ENCODE measurements around the gene INAFM2. TPM values are rescaled to one million over a fixed set of nuclear protein-coding genes. Genes with fewer than 3 reads are reported as not detected.
A peak's percentile ranks its signal among the peaks of the same experiment; 100 is the strongest.

Gene INAFM2
- total RNA-seq, 1 experiment from 2014 or later: 8.8 TPM

GRCh38 chr15:40357723-40358470 is 34.4 kb downstream of the INAFM2 start, which contains the start of gene DISP2 (continued):
- no peak for TF ChIP-seq ELF1 (IDR thresholded peaks at IDR 0.05; ENCODE audit: borderline replicate concordance, low read depth)
- no peak for TF ChIP-seq POLR2A (IDR thresholded peaks at IDR 0.05; ENCODE audit: borderline replicate concordance, extremely low read depth, insufficient read depth, insufficient read length)
- no peak for TF ChIP-seq SP1 (IDR thresholded peaks at IDR 0.05; ENCODE audit: low read depth)
- TF ChIP-seq YY1 (IDR thresholded peaks at IDR 0.05; ENCODE audit: extremely low read depth, insufficient replicate concordance, low read depth, low read length): no peak

- H4K20me1 ChIP-seq (ENCODE audit: insufficient read depth): no peaks in the 10 kb centered on the region
- CTCF ChIA-PET: interaction anchor here (5.2 kb wide), 1 partner anchor 15 kb away, joined by 22 read pairs; no protein-coding TSS in a partner anchor
- H3K4me3 ChIP-seq (replicated peaks in 1 of 2; ENCODE audit: low read depth in 1 of 2, low read length in 2 of 2): peak overlapping the region; percentile 65 to 67
- H3K27ac ChIP-seq (ENCODE audit: low read depth, low read length): peak overlapping the region; percentile 8; the same call in 1 of the 2 replicates
- peak; percentile 71 for ATAC-seq
- DNase-seq (ENCODE audit: low read depth, low spot score): no peak
- intact Hi-C loops (cut with micrococcal nuclease): no loop called here
- no peaks in the 10 kb centered on the region for H3K9me3 ChIP-seq (ENCODE audit: control insufficient read depth in 1 of 2, insufficient read depth in 1 of 2, low read depth in 1 of 2, low read length in 2 of 2)
- peak overlapping the region; percentile 54 for H2AFZ ChIP-seq (ENCODE audit: low read depth, low read length, poor library complexity, severe bottlenecking)
- RAD21 ChIA-PET (ENCODE audit: low non-redundant PET in 1 of 2, low total read pairs in 2 of 2, uncharacterized antibody in 2 of 2, unreplicated experiment in 2 of 2): no interaction called here
- no peak overlapping the region for H3K9ac ChIP-seq (ENCODE audit: low read length)
- H3K4me2 ChIP-seq (ENCODE audit: low read length): peak overlapping the region; percentile 83
- no peaks in the 10 kb centered on the region for H3K36me3 ChIP-seq (ENCODE audit: control insufficient read depth in 1 of 2, insufficient read depth in 2 of 2, low read length in 2 of 2)
- BruUV-seq (replicated peaks): no TSS peak
- peaks cover 17 to 30% of the 10 kb centered on the region in 2 experiments for H3K4me1 ChIP-seq (ENCODE audit: control insufficient read depth in 1 of 2, insufficient read depth in 2 of 2, low read length in 2 of 2)
- POLR2A ChIA-PET: no interaction called here
- no peaks in the 10 kb centered on the region for H3K9me2 ChIP-seq (ENCODE audit: insufficient read depth)
- no peaks in the 10 kb centered on the region for H3K27me3 ChIP-seq (ENCODE audit: insufficient read depth, low read length)
- TF ChIP-seq CTCF (IDR thresholded peaks at IDR 0.05 in 2 of 3, conservative IDR thresholded peaks at IDR 0.05 in 1 of 3; ENCODE audit: borderline replicate concordance in 1 of 3, insufficient read depth in 1 of 3, low read depth in 2 of 3, low read length in 2 of 3) (0 out of 6 replicates have a peak, but pooled peaks of 2 of the 3 experiments have one; percentile 3 to 7), EGR1 (IDR thresholded peaks at IDR 0.05; ENCODE audit: low read depth) (no peak)
- no peaks in the 10 kb centered on the region for H3K79me2 ChIP-seq (ENCODE audit: insufficient read depth, low read length)
Observed at GRCh38 chr15:40358471-40359353, 35.2 kb downstream of the INAFM2 start.

Data from HCT116 (cell line).